MM.1S (cell line): Measurements from ENCODE around the gene MIB2.
"Not testable (repeated sequence)": the region's sequence is repeated elsewhere in the genome, so short reads cannot be mapped to it uniquely, and the experiment has no call there.

ENCODE experiments used
- EZH2 ChIP-seq: fragments of 300-600 bp; sonication (generic); optimal IDR thresholded peaks from 2 replicates; pipeline ENCODE3; 2017; ENCODE audit warnings: low read depth, mild to moderate bottlenecking, antibody characterized with exemption, low read length, mixed read lengths
- TF ChIP-seq, protein P1 (sequence below): fragments of 300-600 bp; sonication (generic); IDR thresholded peaks from 2 replicates; pipeline ENCODE4 v1.5.1; 2016; ENCODE audit warnings: antibody characterized with exemption, low read length, mixed read lengths

DNA sequence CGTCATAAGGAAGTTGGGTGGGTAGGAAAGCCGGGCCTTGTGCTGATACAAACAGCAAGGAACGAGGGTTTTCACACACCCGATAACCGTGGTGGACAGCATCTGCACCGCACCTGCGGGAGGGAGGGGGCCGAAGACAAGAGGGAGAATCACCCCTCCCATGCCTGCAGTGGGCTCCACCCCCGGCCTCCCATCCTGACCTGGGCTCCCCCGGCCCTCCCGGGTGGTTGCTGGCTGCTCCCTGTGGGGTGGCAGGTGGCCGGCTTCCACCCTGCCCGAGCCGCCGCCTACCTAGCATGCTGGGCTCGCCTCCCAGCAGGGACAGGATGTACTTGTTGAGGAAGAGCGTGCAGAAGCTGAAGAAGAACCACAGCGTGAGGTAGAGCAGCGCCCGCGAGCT is 60.8 kb downstream of the MIB2 start:
- TF ChIP-seq, protein P1, sequence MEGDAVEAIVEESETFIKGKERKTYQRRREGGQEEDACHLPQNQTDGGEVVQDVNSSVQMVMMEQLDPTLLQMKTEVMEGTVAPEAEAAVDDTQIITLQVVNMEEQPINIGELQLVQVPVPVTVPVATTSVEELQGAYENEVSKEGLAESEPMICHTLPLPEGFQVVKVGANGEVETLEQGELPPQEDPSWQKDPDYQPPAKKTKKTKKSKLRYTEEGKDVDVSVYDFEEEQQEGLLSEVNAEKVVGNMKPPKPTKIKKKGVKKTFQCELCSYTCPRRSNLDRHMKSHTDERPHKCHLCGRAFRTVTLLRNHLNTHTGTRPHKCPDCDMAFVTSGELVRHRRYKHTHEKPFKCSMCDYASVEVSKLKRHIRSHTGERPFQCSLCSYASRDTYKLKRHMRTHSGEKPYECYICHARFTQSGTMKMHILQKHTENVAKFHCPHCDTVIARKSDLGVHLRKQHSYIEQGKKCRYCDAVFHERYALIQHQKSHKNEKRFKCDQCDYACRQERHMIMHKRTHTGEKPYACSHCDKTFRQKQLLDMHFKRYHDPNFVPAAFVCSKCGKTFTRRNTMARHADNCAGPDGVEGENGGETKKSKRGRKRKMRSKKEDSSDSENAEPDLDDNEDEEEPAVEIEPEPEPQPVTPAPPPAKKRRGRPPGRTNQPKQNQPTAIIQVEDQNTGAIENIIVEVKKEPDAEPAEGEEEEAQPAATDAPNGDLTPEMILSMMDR = not testable (repeated sequence)
- TF ChIP-seq EZH2 = not testable (repeated sequence)
